GM21786 (cell line): ENCODE results near the gene OR56A1.

Experiments used
- ATAC-seq: cut with Tn5 transposase; IDR thresholded peaks from one replicate; pipeline ENCODE4 v1.9.1; 2021; ENCODE audit not compliant: unreplicated experiment

Gene OR56A1

DNA sequence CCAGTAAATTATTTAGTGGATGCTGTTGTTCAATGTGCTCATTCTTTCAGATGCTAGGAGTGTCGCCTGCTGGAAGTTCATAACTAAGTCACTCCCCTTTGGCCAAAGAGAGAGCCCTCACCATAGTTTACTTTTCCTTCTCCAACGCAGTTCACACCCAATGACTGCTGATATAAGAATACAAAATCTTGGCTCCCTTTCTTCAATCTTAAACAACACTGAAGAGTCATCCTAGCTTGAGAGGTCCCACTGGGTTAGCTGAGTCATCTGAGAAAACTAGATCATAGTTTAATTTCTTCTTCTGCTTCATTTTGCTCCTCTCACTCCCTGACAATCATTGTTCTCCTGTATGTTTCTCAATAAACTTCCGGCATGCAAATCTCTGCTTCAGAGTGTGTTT lies 38.4 kb downstream of the OR56A1 start:
- no peak for ATAC-seq

- ATAC-seq, result no peak
Observed at GRCh38 chr11:5989203-5989602, 41.4 kb downstream of the OR56A1 start.

GRCh38 chr11:5986885-5987284 lies 43.7 kb downstream of the OR56A1 start, which contains the start of gene OR52L1:
Gene OR52L1, minus strand, starts transcription at chr11:5986985. Its CDS starts 55 bp downstream, at chr11:5986930.
- no peak for ATAC-seq

- no peak for ATAC-seq
Observed at GRCh38 chr11:5983443-5983842, 47.1 kb downstream of the OR56A1 start.

DNA sequence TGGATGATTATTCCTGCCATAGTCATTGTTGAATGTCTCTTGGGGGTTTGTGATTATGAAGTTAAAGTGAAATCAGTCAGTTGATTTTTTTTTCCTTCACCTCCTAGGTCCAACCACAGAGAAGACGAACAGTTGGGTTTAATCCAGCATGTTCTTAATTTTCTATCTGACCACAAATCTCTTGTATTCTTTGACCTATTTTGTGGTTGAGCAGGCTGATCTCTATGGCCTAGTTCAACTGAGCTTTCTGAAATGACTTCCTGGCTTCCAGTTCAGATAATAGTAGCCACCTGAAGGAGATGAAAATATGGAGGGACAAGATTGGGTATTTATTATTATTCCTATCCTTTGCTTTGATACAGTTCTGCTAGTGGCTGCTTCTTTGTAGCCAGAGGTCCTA lies 57.0 kb downstream of the OR56A1 start:
- ATAC-seq, result no peak
